Measurements from ENCODE around the gene WFIKKN2. TPM values are rescaled to one million over a fixed set of nuclear protein-coding genes. Genes with fewer than 3 reads are reported as not detected.

Gene WFIKKN2
- total and polyA plus RNA-seq, 5 donors from 2014 or later, result not detected

DNA sequence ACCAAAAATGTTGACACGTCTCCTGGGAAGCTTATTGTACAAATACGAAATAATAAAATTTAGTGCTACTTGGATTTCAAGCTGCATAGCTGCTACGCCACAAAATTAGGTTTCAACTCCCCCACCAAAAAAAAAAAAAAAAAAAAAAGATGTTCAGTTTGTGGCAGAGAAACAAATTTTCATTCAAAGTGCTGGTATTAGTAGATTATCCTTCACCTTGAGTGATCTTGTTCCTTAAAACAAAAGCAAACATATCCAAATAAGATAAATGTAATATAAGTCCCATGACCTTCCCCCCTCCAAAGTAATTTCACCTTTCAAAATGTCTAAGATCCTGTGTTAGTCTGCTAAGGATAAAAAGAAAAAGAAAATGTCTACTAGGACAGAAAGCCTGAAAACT lies 28.5 kb downstream of the WFIKKN2 start:
- Mint-ChIP-seq H3K4me1 (peaks cover 35 to 53% (median 43%) of the 10 kb centered on the region in 4 donors), H3K9me3 (peaks cover 0 to 3% (median 0%) of the 10 kb centered on the region in 7 donors), H3K27me3 (no peaks in the 10 kb centered on the region), H3K4me3 (peak overlapping the region; percentile 95 to 100 (median 98)), H3K36me3 (peaks cover 26% of the 10 kb centered on the region), H3K27ac (peak overlapping the region; percentile 64 to 98 (median 96))
- H3K4me1 ChIP-seq (ENCODE audit: control insufficient read depth, insufficient read depth, low read length, poor library complexity, severe bottlenecking), result peaks cover 64% of the 10 kb centered on the region
- peak overlapping the region; percentile 98 for H3K4me3 ChIP-seq (ENCODE audit: low read depth, low read length)
- ATAC-seq (ENCODE audit: low read depth in 2 of 2), result no peak
- H3K27me3 ChIP-seq (ENCODE audit: control insufficient read depth, insufficient read depth, low read length), result no peaks in the 10 kb centered on the region
- H3K9me3 ChIP-seq (ENCODE audit: control insufficient read depth in 2 of 2, low read length in 2 of 2), result no peaks in the 10 kb centered on the region
- DNase-seq, result no peak
- H3K27ac ChIP-seq (ENCODE audit: insufficient read depth, low read length, poor library complexity, severe bottlenecking), result no peak overlapping the region
- peaks cover 20% of the 10 kb centered on the region for H3K36me3 ChIP-seq (ENCODE audit: control insufficient read depth, insufficient read depth, low read length)

DNA sequence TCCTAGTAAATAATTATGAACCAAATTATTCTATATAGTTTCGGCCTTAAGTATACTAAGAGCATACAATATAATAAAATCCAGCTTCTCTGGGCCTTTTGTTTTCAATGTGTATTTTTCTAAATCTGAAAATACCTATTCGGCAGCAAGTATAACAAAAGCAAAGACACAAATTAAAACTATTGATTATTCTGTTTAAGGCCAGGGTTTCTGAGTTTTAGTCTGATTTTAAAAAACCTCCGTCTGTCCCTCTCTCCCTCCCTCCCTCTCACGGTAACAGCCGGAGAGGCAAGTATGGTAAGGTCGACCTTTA lies 29.3 kb downstream of the WFIKKN2 start:
- peaks cover 0 to 3% (median 0%) of the 10 kb centered on the region in 7 donors for H3K9me3 Mint-ChIP-seq
- H3K4me1 Mint-ChIP-seq, result peaks cover 37 to 58% (median 44%) of the 10 kb centered on the region in 4 donors
- Histone ChIP-seq H3K27ac (ENCODE audit: insufficient read depth, low read length, poor library complexity, severe bottlenecking) (peak overlapping the region; percentile 98), H3K4me3 (ENCODE audit: low read depth, low read length) (peak overlapping the region; percentile 98), H3K36me3 (ENCODE audit: control insufficient read depth, insufficient read depth, low read length) (peaks cover 20% of the 10 kb centered on the region), H3K27me3 (ENCODE audit: control insufficient read depth, insufficient read depth, low read length) (no peaks in the 10 kb centered on the region), H3K9me3 (ENCODE audit: control insufficient read depth in 2 of 2, low read length in 2 of 2) (no peaks in the 10 kb centered on the region), H3K4me1 (ENCODE audit: control insufficient read depth, insufficient read depth, low read length, poor library complexity, severe bottlenecking) (peaks cover 64% of the 10 kb centered on the region)
- DNase-seq (no peak), ATAC-seq (ENCODE audit: low read depth in 2 of 2) (no peak)
- H3K27me3 Mint-ChIP-seq, result no peaks in the 10 kb centered on the region
- peak overlapping the region; percentile 82 to 98 (median 96) for H3K27ac Mint-ChIP-seq
- H3K36me3 Mint-ChIP-seq, result peaks cover 26% of the 10 kb centered on the region
- peak overlapping the region; percentile 95 to 100 (median 98) for H3K4me3 Mint-ChIP-seq

DNA sequence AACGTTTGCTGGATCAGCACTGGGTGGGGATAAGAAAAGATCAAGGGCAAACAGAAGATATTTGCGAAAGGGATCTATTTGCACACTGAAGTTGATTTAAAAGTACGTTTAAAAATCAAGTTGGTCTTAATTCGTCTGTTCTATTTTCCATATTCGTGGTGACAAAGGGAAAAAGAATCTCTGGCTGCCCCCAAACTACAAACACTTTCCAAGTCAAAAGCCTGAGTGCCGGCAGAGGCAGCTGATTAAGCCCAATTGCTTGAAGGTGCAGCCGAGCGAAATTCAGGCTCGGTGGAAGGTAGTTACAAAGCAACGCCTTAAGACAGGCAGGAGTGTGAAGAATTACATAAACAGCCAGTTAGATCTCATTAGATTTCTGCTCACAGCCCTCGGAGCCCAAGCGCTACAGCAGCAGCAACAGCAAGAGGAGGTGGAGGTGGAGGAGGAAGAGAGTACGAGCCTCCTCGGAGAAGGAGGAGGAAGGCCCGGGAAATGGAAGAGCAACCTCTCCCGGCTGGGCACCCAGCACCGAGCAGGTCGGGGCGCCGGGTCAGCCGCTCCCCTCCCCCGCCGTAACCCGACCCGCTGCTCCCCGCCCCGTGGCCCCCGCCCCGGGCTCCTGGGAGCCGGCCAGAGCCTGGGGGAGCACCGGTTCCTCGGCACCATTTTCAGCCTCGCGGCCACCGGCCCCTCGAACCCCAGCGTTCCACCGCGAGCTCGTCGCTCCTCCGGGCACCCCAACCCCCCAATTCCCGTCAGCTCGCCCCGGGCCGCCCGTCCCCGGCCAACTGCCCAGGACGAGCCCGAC lies 29.9 kb downstream of the WFIKKN2 start:
- H3K4me3 Mint-ChIP-seq, result peak overlapping the region; percentile 95 to 100 (median 98)
- Histone ChIP-seq H3K27me3 (ENCODE audit: control insufficient read depth, insufficient read depth, low read length) (no peaks in the 10 kb centered on the region), H3K4me1 (ENCODE audit: control insufficient read depth, insufficient read depth, low read length, poor library complexity, severe bottlenecking) (peaks cover 65% of the 10 kb centered on the region), H3K36me3 (ENCODE audit: control insufficient read depth, insufficient read depth, low read length) (peaks cover 20% of the 10 kb centered on the region), H3K27ac (ENCODE audit: insufficient read depth, low read length, poor library complexity, severe bottlenecking) (peak overlapping the region; percentile 98), H3K4me3 (ENCODE audit: low read depth, low read length) (peak overlapping the region; percentile 98), H3K9me3 (ENCODE audit: control insufficient read depth in 2 of 2, low read length in 2 of 2) (no peaks in the 10 kb centered on the region)
- H3K9me3 Mint-ChIP-seq, result peaks cover 0 to 3% (median 0%) of the 10 kb centered on the region in 7 donors
- DNase-seq (peak; percentile 32 to 74 (median 66)), ATAC-seq (ENCODE audit: low read depth in 2 of 2) (peak in 1 of 2 donors; percentile 5)
- peaks cover 26% of the 10 kb centered on the region for H3K36me3 Mint-ChIP-seq
- peaks cover 40 to 61% (median 47%) of the 10 kb centered on the region in 4 donors for H3K4me1 Mint-ChIP-seq
- peak overlapping the region; percentile 96 to 98 (median 97) for H3K27ac Mint-ChIP-seq
- no peaks in the 10 kb centered on the region for H3K27me3 Mint-ChIP-seq

DNA sequence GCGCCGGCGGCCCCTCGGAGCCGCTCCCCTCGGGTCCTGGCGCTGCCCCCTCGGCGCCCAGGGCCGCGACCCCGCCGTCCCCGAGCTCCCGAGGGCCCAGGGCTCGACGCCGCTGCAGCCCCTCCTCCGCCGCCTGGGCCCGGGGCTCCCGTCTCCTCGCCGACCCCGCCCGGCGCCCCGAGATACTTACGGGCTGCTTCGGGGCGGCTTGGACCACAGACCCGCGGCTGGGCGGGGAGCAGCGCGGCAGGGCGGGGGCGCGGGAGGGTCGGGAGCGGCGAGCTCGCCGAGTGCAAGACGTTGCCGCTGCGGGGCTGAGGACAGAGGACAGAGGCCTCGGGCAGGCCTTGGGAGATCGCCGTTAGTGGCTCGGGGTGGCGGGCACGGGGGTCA lies 30.5 kb downstream of the WFIKKN2 start:
- no peak overlapping the region for H3K4me3 ChIP-seq (ENCODE audit: low read depth, low read length)
- ATAC-seq (ENCODE audit: low read depth in 2 of 2) (peak in 1 of 2 donors; percentile 2), DNase-seq (no peak)
- Mint-ChIP-seq H3K27ac (peak overlapping the region in 1 of 3 donors; percentile 48), H3K27me3 (no peaks in the 10 kb centered on the region), H3K36me3 (peaks cover 25% of the 10 kb centered on the region), H3K9me3 (peaks cover 0 to 3% (median 0%) of the 10 kb centered on the region in 7 donors), H3K4me1 (peaks cover 40 to 59% (median 46%) of the 10 kb centered on the region in 4 donors), H3K4me3 (peak overlapping the region; percentile 93 to 96 (median 94))
- peaks cover 70% of the 10 kb centered on the region for H3K4me1 ChIP-seq (ENCODE audit: control insufficient read depth, insufficient read depth, low read length, poor library complexity, severe bottlenecking)
- H3K9me3 ChIP-seq (ENCODE audit: control insufficient read depth in 2 of 2, low read length in 2 of 2), result no peaks in the 10 kb centered on the region
- peak overlapping the region; percentile 98 for H3K27ac ChIP-seq (ENCODE audit: insufficient read depth, low read length, poor library complexity, severe bottlenecking)
- peaks cover 20% of the 10 kb centered on the region for H3K36me3 ChIP-seq (ENCODE audit: control insufficient read depth, insufficient read depth, low read length)
- no peaks in the 10 kb centered on the region for H3K27me3 ChIP-seq (ENCODE audit: control insufficient read depth, insufficient read depth, low read length)

DNA sequence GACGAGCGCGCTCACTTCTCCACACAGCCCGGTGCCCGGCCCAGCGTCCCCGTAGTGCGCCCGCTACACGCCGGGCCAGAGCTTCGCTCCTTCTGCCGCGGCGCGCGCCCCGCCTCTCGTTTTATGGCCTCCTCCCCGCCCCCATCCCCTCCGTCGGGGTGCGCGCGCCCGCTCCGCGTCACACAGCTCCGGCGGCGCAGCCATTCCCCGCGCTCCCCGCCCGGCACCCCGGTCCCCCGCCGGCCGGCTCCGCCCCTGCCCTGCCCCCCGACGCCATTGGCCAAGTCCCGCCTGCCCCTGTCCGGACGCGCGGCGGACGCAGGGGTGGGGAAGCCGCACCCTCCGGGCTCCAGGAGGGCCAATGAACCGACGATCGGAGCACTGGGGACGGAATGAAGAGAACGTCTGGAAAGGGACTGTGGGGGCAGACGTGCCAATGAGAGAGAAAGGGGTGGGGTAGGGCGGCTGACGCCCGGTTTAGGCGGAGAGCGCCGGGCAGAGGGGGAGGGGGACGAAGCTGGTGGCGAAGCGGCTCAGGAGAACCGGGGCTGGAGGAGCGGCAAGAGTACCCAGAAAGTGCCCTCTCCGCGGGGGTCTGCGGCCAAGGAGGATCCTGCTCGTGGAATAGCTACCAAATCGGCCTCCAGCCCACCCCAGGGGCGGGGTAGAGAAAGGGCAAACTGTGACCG lies 31.0 kb downstream of the WFIKKN2 start, which contains the start of gene TOB1:
TSS of gene TOB1 (minus strand) at position 94 of the 689 bp plus-strand sequence. CDS start 2,337 bp downstream, outside the sequence.
- ATAC-seq (ENCODE audit: low read depth in 2 of 2), result peak; percentile 70 to 73
- H3K27ac Mint-ChIP-seq, result peak within 1 kb of the TSS; percentile 98 to 100 (median 99)
- no peaks in the 10 kb centered on the region for H3K9me3 ChIP-seq (ENCODE audit: control insufficient read depth in 2 of 2, low read length in 2 of 2)

DNA sequence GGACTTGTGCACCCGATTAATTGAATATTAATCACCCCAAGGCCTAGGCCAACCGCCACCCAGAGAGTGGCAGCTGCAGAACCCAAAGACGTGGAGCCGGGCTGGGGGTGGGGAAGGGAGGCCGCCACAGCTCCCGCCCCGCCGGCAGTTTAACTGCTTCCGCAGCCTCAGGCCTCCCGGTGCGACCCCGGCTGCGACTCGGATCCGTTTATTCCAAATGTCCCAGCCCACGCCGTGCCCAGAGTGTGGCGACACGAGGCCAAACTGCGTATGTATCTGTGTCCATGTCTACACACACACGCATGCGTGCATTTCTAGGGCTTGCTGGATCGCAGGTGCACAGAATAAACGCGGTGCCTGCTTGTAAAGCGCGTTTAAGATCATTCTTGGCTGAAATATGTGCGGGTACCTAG lies 31.6 kb downstream of the WFIKKN2 start:
- peak overlapping the region; percentile 98 for H3K27ac ChIP-seq (ENCODE audit: insufficient read depth, low read length, poor library complexity, severe bottlenecking)
- DNase-seq (peak; percentile 58 to 84 (median 82)), ATAC-seq (ENCODE audit: low read depth in 2 of 2) (peak; percentile 33 to 40)
- no peaks in the 10 kb centered on the region for H3K9me3 ChIP-seq (ENCODE audit: control insufficient read depth in 2 of 2, low read length in 2 of 2)
- peaks cover 13% of the 10 kb centered on the region for H3K36me3 ChIP-seq (ENCODE audit: control insufficient read depth, insufficient read depth, low read length)
- Mint-ChIP-seq H3K4me1 (peaks cover 41 to 59% (median 47%) of the 10 kb centered on the region in 4 donors), H3K9me3 (peaks cover 0 to 3% (median 0%) of the 10 kb centered on the region in 7 donors), H3K27ac (peak overlapping the region; percentile 97 to 100 (median 99)), H3K27me3 (no peaks in the 10 kb centered on the region), H3K4me3 (peak overlapping the region; percentile 93 to 96 (median 94)), H3K36me3 (peaks cover 16% of the 10 kb centered on the region)
- peaks cover 71% of the 10 kb centered on the region for H3K4me1 ChIP-seq (ENCODE audit: control insufficient read depth, insufficient read depth, low read length, poor library complexity, severe bottlenecking)
- H3K27me3 ChIP-seq (ENCODE audit: control insufficient read depth, insufficient read depth, low read length), result no peaks in the 10 kb centered on the region
- H3K4me3 ChIP-seq (ENCODE audit: low read depth, low read length), result peak overlapping the region; percentile 80

More for the DNA sequence above, 31.0 kb downstream of the WFIKKN2 start, which contains the start of gene TOB1:
- peak; percentile 95 to 97 (median 95) for DNase-seq
- Mint-ChIP-seq H3K9me3 (peaks cover 0 to 3% (median 0%) of the 10 kb centered on the region in 7 donors), H3K27me3 (no peaks in the 10 kb centered on the region), H3K4me3 (peak within 1 kb of the TSS; percentile 95 to 100 (median 98)), H3K36me3 (peaks cover 22% of the 10 kb centered on the region), H3K4me1 (peaks cover 41 to 59% (median 46%) of the 10 kb centered on the region in 4 donors)
- peaks cover 70% of the 10 kb centered on the region for H3K4me1 ChIP-seq (ENCODE audit: control insufficient read depth, insufficient read depth, low read length, poor library complexity, severe bottlenecking)
- H3K27me3 ChIP-seq (ENCODE audit: control insufficient read depth, insufficient read depth, low read length), result no peaks in the 10 kb centered on the region
- peak within 1 kb of the TSS; percentile 98 for H3K27ac ChIP-seq (ENCODE audit: insufficient read depth, low read length, poor library complexity, severe bottlenecking)
- peak within 1 kb of the TSS; percentile 98 for H3K4me3 ChIP-seq (ENCODE audit: low read depth, low read length)
- peaks cover 18% of the 10 kb centered on the region for H3K36me3 ChIP-seq (ENCODE audit: control insufficient read depth, insufficient read depth, low read length)

DNA sequence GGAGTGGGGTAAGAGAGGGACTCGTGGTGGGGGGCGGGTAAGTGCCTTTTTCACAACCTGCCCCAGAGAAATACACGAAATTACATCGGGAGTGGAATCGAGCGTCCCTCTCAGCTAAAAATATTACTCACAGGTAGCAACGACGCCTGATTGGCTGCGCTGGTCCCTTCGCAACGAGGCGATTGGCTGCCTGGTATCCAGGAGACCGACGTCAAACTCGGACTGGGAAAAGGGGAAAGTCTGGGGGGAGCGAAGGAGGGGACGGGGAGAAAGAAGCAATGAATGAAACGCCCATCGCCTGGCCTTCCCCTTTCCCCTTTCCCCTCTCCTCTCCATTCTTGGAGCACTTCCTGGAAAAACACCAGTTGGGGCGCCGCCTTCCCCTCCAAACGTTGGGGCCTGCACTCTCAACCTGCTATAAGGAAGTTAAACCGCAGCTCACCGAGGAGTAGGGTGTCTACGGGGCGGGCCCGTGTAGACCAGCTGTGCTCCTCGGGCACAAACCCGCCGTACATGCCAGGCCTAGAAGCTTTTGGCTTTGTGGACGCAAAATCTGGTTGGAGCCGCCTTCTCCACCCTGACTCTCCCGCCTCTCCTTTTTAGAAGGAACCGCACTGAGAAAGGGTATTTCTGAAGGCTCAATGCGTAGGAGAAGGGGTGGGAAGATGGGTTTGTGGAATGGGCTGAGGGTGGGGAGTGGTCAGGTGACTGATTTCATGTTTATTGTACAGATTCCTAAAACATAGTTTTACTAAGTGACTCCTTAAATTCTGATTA lies 32.2 kb downstream of the WFIKKN2 start:
- Histone ChIP-seq H3K9me3 (ENCODE audit: control insufficient read depth in 2 of 2, low read length in 2 of 2) (no peaks in the 10 kb centered on the region), H3K4me3 (ENCODE audit: low read depth, low read length) (peak overlapping the region; percentile 80)
- no peaks in the 10 kb centered on the region for H3K27me3 Mint-ChIP-seq

More for the DNA sequence above, 32.2 kb downstream of the WFIKKN2 start:
- H3K4me1 ChIP-seq (ENCODE audit: control insufficient read depth, insufficient read depth, low read length, poor library complexity, severe bottlenecking), result peaks cover 71% of the 10 kb centered on the region
- H3K27me3 ChIP-seq (ENCODE audit: control insufficient read depth, insufficient read depth, low read length), result no peaks in the 10 kb centered on the region
- ATAC-seq (ENCODE audit: low read depth in 2 of 2) (peak; percentile 25 to 35), DNase-seq (peak; percentile 78 to 94 (median 85))
- H3K27ac ChIP-seq (ENCODE audit: insufficient read depth, low read length, poor library complexity, severe bottlenecking), result peak overlapping the region; percentile 98
- peaks cover 44 to 64% (median 47%) of the 10 kb centered on the region in 4 donors for H3K4me1 Mint-ChIP-seq
- peaks cover 15% of the 10 kb centered on the region for H3K36me3 Mint-ChIP-seq
- peaks cover 12% of the 10 kb centered on the region for H3K36me3 ChIP-seq (ENCODE audit: control insufficient read depth, insufficient read depth, low read length)
- peak overlapping the region; percentile 93 to 96 (median 94) for H3K4me3 Mint-ChIP-seq
- peak overlapping the region; percentile 97 to 100 (median 99) for H3K27ac Mint-ChIP-seq
- H3K9me3 Mint-ChIP-seq, result peaks cover 0 to 3% (median 0%) of the 10 kb centered on the region in 7 donors

Data from CD4-positive, CD25-positive, alpha-beta regulatory T cell (primary cell).